ENCODE measurements around the gene TNIP3.
"Not testable (repeated sequence)": the region's sequence is repeated elsewhere in the genome, so short reads cannot be mapped to it uniquely, and the experiment has no call there.

The TNIP3 gene

DNA sequence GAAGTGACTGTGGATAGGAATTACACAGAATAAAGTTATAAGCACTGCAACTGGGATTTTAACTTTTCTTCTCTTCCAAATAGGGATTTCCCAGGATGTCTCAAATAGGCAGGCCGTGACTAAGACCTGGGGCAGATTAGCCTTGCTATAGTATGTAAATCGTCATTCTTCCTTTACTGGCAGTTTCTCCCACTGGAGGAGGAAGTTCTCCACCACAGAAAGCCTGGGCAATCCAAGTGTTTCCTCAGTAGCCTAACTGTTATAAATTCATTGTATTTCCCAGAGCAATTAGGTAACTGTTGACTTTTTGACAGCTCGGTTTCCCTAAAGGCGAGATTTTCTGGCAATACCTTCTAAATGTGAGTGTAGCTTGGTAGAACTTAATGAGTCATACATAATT, at the start of gene TNIP3:
Gene TNIP3, minus strand, starts transcription at position 31 of the 400 bp plus-strand sequence. CDS start 196 bp downstream, outside the sequence.
- no peak for DNase-seq

DNA sequence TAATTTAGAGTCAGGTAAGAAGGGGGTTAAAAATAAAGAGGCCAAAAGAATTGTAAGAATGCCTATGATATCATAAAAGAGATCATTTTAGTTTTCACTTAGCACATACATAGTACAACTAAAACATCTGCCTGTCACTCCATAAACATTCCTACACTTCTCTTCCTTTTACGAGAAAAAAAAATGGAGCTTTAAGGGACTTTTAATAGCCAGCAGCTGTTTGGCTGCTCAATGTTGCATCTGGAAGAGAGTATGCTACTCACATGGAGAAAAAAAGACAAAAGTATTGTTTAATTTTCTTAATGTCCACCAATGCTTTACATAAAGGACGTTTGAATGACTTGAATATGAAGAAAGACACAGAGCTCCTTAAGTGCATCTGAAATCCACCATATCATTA, 48.7 kb upstream of the TNIP3 start:
- no peak for DNase-seq

GRCh38 chr4:121209171-121209570, 45.0 kb upstream of the TNIP3 start:
- no peak for DNase-seq

DNA sequence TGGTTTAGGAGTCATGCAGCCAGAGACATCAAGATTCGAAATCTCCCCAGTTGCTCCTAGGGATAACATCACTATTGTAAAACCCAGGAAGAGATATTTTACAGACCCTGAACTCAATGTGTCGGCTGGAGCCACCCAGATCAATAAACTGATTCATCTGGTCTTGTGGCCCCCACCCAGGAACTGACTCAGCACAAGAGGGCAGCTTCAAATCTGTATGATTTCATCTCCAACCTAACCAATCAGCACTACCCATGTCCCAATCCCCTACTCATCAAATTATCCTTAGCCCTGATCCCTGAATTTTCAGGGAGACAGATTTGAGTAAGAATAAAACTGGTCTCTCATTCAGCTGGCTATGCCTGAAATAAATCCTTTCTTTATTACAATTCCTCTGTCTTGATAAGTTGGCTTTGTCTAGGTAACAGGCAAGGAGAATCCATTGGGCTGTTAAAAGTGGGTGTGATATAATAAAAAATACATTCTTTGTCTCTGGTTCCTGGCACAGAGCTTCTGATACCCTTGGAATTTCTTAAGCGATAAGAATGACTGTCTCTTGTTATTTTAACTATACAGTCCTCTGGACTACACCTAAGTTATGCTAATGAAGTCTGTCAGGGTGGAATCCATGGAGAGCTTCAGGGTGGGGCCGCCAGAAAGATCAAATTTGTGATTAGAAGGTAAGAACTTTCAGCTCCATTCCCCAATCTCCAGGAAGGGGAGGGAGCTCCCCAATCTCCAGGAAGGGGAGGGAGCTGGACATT, 44.3 kb upstream of the TNIP3 start:
- DNase-seq = no peak

DNA sequence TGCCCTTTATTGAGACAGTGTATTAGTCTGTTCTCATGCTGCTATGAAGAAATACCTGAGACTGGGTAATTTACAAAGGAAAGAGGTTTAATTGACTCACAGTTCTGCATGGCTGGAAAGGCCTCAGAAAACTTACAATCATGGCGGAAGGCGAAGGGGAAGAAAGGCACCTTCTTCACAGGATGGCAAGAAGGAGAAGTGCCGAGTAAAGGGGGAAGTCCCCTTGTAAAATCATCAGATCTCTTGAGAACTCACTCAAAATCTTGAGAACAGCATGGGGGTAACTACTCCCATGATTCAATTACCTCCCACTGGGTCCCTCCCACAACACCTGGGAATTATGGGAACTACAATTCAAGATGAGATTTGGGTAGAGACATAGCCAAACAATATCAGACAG, 41.7 kb upstream of the TNIP3 start:
- DNase-seq = not testable (repeated sequence)

GRCh38 chr4:121200795-121201472, 36.8 kb upstream of the TNIP3 start:
- DNase-seq = no peak

- DNase-seq = no peak
Measured at GRCh38 chr4:121199742-121200561, 35.8 kb upstream of the TNIP3 start.

DNA sequence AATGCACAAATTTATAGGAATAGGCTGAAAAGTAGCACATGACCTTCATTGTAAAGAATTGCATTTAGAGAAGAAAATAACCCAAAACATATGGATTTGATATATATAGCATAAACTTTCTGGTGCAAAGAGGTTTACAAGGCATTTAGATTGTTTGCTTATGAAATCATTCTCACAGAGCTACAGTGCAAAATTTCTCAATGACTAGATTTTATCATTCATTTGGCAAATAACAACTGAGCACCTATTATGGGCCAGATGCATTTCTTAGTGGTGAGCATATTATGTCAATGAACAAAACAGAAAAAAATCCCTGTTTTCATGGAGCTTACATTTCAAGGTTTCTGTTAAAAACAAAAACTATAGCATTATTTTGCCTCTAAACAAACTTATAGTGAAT, 34.1 kb upstream of the TNIP3 start:
- DNase-seq = no peak

DNA sequence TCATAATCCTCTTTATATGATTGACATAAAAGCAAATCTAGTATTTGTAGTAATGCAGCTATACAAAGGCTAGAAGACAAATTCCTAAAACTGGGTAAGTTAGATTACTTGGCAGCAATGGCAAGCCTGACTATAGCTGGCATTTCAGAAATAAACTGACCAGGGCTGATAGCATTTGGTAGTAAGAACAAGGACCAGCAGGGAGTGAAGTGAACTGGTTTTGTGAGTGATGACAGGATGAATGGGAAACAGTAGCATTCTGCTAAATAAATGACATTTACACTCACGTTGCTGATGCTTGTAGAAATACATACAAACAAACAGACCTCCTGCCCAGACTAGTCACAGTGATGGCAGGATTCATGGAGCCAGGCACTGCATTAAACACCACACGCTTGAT, 31.5 kb upstream of the TNIP3 start:
- no peak for DNase-seq

- DNase-seq = no peak
Measured at GRCh38 chr4:121192480-121192879, 28.4 kb upstream of the TNIP3 start.

GRCh38 chr4:121192013-121192412, 27.9 kb upstream of the TNIP3 start:
- DNase-seq = no peak

- DNase-seq = no peak
Measured at GRCh38 chr4:121191361-121191760, 27.2 kb upstream of the TNIP3 start.

DNA sequence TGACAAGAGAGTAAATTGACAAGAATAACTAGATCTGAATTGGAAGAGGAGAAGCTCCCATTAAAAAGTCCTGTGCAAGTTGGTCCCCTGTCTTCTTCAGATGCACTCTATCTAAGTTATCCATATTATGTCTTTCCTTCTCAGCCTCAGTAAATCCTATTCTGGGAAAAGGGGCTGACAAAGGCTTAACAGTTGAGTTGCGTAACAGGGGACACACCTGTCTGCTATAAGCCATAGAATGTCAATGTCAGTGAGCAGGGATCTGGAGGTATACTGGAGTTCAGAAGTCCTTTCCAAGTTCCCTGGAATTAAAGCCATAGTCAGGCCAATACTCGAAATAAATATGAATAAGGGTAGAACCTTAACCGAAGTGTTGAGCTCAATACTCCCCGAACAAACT, 26.3 kb upstream of the TNIP3 start:
- no peak for DNase-seq

- peak; percentile 76 for DNase-seq
Measured at GRCh38 chr4:121189326-121190215, 25.4 kb upstream of the TNIP3 start.

DNA sequence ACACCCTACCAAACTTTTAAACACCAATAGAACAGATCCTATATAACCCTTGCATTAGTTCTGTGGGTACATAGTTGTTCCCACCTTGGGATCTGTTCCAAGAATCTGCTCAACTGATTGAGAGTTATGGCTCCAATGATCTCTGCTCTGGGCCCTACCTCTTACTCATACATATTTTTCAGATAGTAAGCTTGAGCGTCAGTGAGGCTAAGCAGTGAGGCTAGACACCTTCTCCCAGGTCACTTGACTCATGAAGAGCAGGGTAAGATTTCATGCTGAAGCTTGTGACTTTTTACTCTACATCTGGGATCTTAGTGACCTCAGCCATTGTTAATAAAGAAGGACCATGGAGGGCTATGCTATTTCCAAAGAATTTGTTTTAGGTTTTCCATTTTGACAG, 23.1 kb upstream of the TNIP3 start:
- DNase-seq = no peak

DNA sequence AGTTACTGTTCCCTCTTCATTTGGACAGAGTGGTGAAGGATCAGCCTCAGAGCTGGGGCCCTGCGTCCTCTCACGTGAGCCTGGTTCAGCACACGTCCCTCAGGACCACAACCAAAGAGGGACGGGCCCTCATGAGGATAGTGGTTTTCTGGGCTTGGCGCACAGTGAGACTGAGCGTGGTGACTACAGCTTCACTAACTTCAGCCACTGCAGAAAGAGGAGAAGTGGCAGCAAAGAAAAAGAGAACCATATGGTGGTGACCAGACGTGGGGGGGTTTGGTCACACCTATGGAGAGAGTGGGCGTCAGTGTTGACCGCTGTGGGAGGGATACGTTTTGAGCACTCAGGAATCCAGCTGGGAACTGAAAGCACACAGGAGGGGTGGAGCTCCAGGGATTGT, 21.8 kb upstream of the TNIP3 start:
- DNase-seq = no peak

GRCh38 chr4:121183989-121184388, 19.9 kb upstream of the TNIP3 start:
- DNase-seq = no peak

DNA sequence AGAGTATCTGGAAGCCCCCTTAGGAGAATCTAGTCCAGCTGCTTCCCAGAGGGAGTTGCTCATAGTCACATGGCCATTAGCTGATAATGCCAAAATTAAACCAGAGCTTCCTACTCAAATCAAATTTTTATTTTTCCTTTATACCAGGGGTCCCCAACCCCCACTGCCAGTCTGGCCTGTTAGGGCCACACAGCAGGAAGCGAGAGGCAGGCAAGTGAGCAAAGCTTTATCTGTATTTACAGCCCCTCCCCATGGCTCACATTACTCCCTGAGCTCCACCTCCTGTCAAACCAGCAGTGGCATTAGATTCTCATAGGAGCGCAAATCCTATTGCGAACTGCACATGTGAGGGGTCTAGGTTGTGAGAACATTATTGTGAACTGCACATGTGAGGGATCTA, 19.2 kb upstream of the TNIP3 start:
- no peak for DNase-seq

GRCh38 chr4:121182296-121182695, 18.2 kb upstream of the TNIP3 start:
- no peak for DNase-seq

- DNase-seq = no peak
Measured at GRCh38 chr4:121181493-121181892, 17.4 kb upstream of the TNIP3 start.

DNA sequence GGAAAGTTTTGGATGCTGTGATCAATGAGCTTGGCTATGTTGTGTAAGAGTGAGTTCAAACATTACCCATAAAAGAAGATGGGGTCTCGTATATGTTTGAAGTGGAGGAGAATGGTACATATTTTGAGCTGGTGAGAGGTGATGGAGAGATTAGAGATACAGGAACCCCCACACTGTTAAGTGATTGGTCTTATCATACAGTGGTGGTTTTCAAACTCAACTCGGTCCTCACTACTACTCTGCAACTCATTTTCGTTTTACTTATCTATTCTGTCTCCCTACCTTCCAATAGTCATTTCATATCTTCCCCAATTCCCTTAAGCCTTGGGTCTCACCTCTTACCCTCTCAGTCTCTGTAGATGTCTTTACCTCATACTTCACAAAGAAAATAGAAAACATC, 16.4 kb upstream of the TNIP3 start:
- no peak for DNase-seq

GRCh38 chr4:121177246-121178137, 13.4 kb upstream of the TNIP3 start:
- no peak for DNase-seq

Measured in activated effector memory CD4-positive, alpha-beta T cell treated with anti-CD3 and anti-CD28 coated beads, Interleukin-2, amount 50 U/mL, for 16 hours (primary cell).